ENCODE measurements around the gene SLC40A1. TPM values are rescaled to one million over a fixed set of nuclear protein-coding genes. Genes with fewer than 3 reads are reported as not detected.
A peak's percentile ranks its signal among the peaks of the same experiment; 100 is the strongest.

SLC40A1 gene
- total and polyA plus RNA-seq, 12 donors = 84.1 to 3,561 (median 883) TPM

DNA sequence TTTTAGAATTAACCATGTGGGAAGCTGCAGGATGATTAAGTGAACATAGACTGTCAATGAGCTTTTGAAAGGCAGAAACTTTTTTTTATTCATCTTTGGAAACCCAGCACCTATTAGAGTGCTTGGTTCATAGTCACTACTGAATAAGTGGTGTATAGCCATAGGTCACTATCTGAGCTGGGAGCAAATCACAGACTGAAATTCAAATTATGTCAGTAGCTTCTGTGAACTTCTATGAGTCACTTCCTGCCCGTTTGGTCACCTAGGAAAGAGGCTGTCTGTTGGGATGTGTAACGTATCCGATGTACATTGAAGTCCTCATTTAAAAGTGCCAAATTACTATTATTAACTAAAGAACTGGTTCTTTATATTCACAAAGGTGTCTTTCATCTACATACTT is 20.5 kb upstream of the SLC40A1 start:
- TF ChIP-seq, protein P1, sequence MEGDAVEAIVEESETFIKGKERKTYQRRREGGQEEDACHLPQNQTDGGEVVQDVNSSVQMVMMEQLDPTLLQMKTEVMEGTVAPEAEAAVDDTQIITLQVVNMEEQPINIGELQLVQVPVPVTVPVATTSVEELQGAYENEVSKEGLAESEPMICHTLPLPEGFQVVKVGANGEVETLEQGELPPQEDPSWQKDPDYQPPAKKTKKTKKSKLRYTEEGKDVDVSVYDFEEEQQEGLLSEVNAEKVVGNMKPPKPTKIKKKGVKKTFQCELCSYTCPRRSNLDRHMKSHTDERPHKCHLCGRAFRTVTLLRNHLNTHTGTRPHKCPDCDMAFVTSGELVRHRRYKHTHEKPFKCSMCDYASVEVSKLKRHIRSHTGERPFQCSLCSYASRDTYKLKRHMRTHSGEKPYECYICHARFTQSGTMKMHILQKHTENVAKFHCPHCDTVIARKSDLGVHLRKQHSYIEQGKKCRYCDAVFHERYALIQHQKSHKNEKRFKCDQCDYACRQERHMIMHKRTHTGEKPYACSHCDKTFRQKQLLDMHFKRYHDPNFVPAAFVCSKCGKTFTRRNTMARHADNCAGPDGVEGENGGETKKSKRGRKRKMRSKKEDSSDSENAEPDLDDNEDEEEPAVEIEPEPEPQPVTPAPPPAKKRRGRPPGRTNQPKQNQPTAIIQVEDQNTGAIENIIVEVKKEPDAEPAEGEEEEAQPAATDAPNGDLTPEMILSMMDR (IDR thresholded peaks at IDR 0.05) = no peak
- TF ChIP-seq POLR2A (IDR thresholded peaks at IDR 0.05) = no peak
- Histone ChIP-seq H3K27ac (no peak overlapping the region), H3K27me3 (no peaks in the 10 kb centered on the region), H3K36me3 (replicated peaks in 1 of 2) (no peaks in the 10 kb centered on the region), H3K9me3 (replicated peaks in 1 of 3) (no peaks in the 10 kb centered on the region), H3K4me3 (no peak overlapping the region), H3K4me1 (replicated peaks in 1 of 2) (no peaks in the 10 kb centered on the region)
- DNase-seq = no peak
- 69 to 76% (median 76%) methylated on average over 3 of the region's 3 CpGs for WGBS, 4 donors
- intact Hi-C loops (cut with DNase I) = no loop called here

DNA sequence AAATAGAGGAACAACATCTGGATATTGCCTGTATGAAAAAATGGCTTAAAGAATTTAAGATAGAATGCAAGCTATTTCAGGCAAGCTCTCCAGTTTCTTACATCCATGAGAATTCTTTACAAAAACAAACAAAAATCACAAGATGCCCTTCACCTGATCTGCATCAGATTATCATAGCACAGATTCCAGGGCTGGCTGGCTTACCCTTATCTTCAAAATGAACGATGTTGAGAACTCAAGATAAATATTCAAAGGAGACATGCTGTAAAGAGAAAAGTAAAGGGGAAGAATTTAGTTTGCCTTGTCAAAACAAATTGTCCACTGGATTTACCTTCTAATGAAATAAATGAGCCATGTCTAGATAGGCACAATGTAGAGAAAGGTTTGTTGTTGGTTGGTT is 18.7 kb upstream of the SLC40A1 start:
- H3K27me3 ChIP-seq = no peaks in the 10 kb centered on the region
- H3K4me3 ChIP-seq = no peak overlapping the region
- intact Hi-C loops (cut with DNase I) = no loop called here
- no peaks in the 10 kb centered on the region for H3K36me3 ChIP-seq (replicated peaks in 1 of 2)
- H3K9me3 ChIP-seq (replicated peaks in 1 of 3) = no peaks in the 10 kb centered on the region
- H3K27ac ChIP-seq = no peak overlapping the region
- TF ChIP-seq, protein P1 (IDR thresholded peaks at IDR 0.05) = no peak
- 21 to 28% (median 24%) methylated on average over 1 of the region's 1 CpG for WGBS, 4 donors
- no peaks in the 10 kb centered on the region for H3K4me1 ChIP-seq (replicated peaks in 1 of 2)
- DNase-seq = peak in 1 of 7 donors; percentile 30

DNA sequence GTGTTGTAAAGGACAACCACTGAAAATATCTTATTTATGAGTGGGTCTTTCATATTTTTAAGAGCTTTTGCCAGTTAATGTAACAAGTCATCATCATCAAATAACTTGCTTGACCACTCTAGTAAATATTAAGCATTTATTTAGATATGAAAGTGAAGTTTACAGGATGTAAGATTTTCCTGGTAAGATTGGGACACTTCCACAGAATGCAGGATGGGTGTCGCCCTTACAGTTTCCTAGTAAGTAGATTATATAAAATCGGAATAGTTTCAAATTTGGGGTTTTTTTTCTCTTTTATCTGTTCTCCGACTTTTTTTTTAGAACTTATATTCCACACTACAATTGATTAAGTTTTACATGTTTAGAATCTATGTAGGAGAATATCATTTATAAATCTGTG is 14.8 kb upstream of the SLC40A1 start:
- no peaks in the 10 kb centered on the region for H3K9me3 ChIP-seq (replicated peaks in 1 of 3)
- no peaks in the 10 kb centered on the region for H3K36me3 ChIP-seq (replicated peaks in 1 of 2)
- TF ChIP-seq, protein P1 (IDR thresholded peaks at IDR 0.05) = no peak
- no peak for TF ChIP-seq POLR2A (IDR thresholded peaks at IDR 0.05)
- WGBS, 4 donors = 75 to 83% (median 76%) methylated on average over 3 of the region's 3 CpGs
- H3K4me1 ChIP-seq (replicated peaks in 1 of 2) = no peaks in the 10 kb centered on the region
- DNase-seq = no peak
- no peak overlapping the region for H3K4me3 ChIP-seq
- no peaks in the 10 kb centered on the region for H3K27me3 ChIP-seq
- intact Hi-C loops (cut with DNase I) = no loop called here
- no peak overlapping the region for H3K27ac ChIP-seq

DNA sequence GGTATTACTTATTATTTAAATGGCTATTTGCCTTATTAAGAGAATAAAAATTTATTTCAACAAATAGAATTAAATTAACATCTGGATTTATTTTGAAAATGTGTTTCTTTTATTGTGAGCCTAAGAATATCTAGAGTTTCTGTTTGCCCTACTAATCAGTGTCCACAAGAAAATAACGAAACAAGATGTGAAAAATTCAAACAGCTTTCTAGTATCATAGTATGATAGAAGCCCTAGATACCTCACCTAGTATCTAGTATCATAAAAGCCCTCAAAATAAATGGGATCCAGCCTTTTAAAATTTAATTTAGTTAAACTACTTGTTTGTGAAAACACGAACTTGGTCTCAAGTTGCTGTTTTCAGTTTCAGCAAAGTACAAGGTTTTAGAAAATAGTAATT is 13.7 kb upstream of the SLC40A1 start:
- no peaks in the 10 kb centered on the region for H3K4me1 ChIP-seq (replicated peaks in 1 of 2)
- H3K36me3 ChIP-seq (replicated peaks in 1 of 2) = no peaks in the 10 kb centered on the region
- WGBS, 4 donors = 92 to 98% (median 96%) methylated on average over 2 of the region's 2 CpGs
- no peaks in the 10 kb centered on the region for H3K27me3 ChIP-seq
- H3K4me3 ChIP-seq = no peak overlapping the region
- H3K27ac ChIP-seq = no peak overlapping the region
- no peaks in the 10 kb centered on the region for H3K9me3 ChIP-seq (replicated peaks in 1 of 3)
- intact Hi-C loops (cut with DNase I) = no loop called here
- no peak for DNase-seq
- TF ChIP-seq, protein P1 (IDR thresholded peaks at IDR 0.05) = no peak
- no peak for TF ChIP-seq POLR2A (IDR thresholded peaks at IDR 0.05)
